SK-N-SH treated with all-trans-retinoic acid at 6 μM for 48 hours (cell line): Measurements from ENCODE around the gene CEP63.

Source experiments
- ATAC-seq: fragments of 200-7000 bp; cut with Tn5 transposase; 3 replicates; pipeline ENCODE4 v1.9.1; 2020; ENCODE audit warnings: mild to moderate bottlenecking, moderate library complexity
- ARNTL ChIP-seq: fragments of 450-650 bp; formaldehyde crosslinking; IDR thresholded peaks from 2 replicates; pipeline ENCODE4 v1.5.0; 2020; ENCODE audit warnings: low read depth, mild to moderate bottlenecking, moderate library complexity, borderline replicate concordance
- BACH2 ChIP-seq: fragments of 250-450 bp; sonication (Bioruptor Pico); IDR thresholded peaks from 2 replicates; pipeline ENCODE4 v1.9.0; 2021; ENCODE audit warnings: mild to moderate bottlenecking, borderline replicate concordance
- CREB5 ChIP-seq: fragments of 250-450 bp; sonication (Bioruptor Pico); IDR thresholded peaks from 2 replicates; pipeline ENCODE4 v1.5.1; 2020; ENCODE audit warnings: low read depth, mild to moderate bottlenecking, moderate library complexity
- CSRNP3 ChIP-seq: fragments of 250-450 bp; sonication (Bioruptor Pico); IDR thresholded peaks from 2 replicates; pipeline ENCODE4 v1.5.1; 2021; ENCODE audit warnings: mild to moderate bottlenecking, moderate library complexity
- ESRRG ChIP-seq: fragments of 250-450 bp; sonication (Bioruptor Pico); IDR thresholded peaks from 2 replicates; pipeline ENCODE4 v1.6.1; 2021; ENCODE audit warnings: mild to moderate bottlenecking
- GLIS3 ChIP-seq: fragments of 250-450 bp; sonication (Bioruptor Pico); IDR thresholded peaks from 2 replicates; pipeline ENCODE4 v1.5.0; 2020; ENCODE audit warnings: mild to moderate bottlenecking, moderate library complexity
- ISL1 ChIP-seq: fragments of 250-450 bp; sonication (Bioruptor Pico); IDR thresholded peaks from 2 replicates; pipeline ENCODE4 v2.1.2; 2022; ENCODE audit warnings: mild to moderate bottlenecking, moderate library complexity
- OSR1 ChIP-seq: fragments of 250-450 bp; sonication (Bioruptor Pico); IDR thresholded peaks from 2 replicates; pipeline ENCODE4 v1.8.0; 2022; ENCODE audit warnings: moderate library complexity, mild to moderate bottlenecking, inconsistent platforms
- PATZ1 ChIP-seq: fragments of 250-450 bp; sonication (Bioruptor Pico); IDR thresholded peaks from 2 replicates; pipeline ENCODE4 v1.8.0; 2020; ENCODE audit warnings: mild to moderate bottlenecking, moderate library complexity, borderline replicate concordance
- POU6F1 ChIP-seq: fragments of 250-450 bp; sonication (Bioruptor Pico); IDR thresholded peaks from 2 replicates; pipeline ENCODE4 v1.8.0; 2021; ENCODE audit warnings: low read depth, mild to moderate bottlenecking, moderate library complexity, borderline replicate concordance
- PPARA ChIP-seq: fragments of 250-450 bp; sonication (Bioruptor Pico); IDR thresholded peaks from 2 replicates; pipeline ENCODE4 v1.5.0; 2020; ENCODE audit warnings: mild to moderate bottlenecking, borderline replicate concordance
- RARB ChIP-seq: fragments of 250-450 bp; sonication (Bioruptor Pico); IDR thresholded peaks from 2 replicates; pipeline ENCODE4 v1.8.0; 2021; ENCODE audit warnings: mild to moderate bottlenecking, moderate library complexity
- SNAI2 ChIP-seq: fragments of 250-450 bp; sonication (Bioruptor Pico); IDR thresholded peaks from 2 replicates; pipeline ENCODE4 v1.5.0; 2020; ENCODE audit warnings: mild to moderate bottlenecking, moderate library complexity
- TCF4 ChIP-seq: fragments of 250-450 bp; sonication (Bioruptor Pico); IDR thresholded peaks from 2 replicates; pipeline ENCODE4 v1.8.0; 2021; ENCODE audit warnings: mild to moderate bottlenecking, moderate library complexity, borderline replicate concordance
- TOX ChIP-seq: fragments of 250-450 bp; sonication (Bioruptor Pico); IDR thresholded peaks from 2 replicates; pipeline ENCODE4 v1.8.0; 2021; ENCODE audit warnings: mild to moderate bottlenecking, moderate library complexity, borderline replicate concordance
- TSHZ2 ChIP-seq: fragments of 250-450 bp; sonication (Bioruptor Pico); IDR thresholded peaks from 2 replicates; pipeline ENCODE4 v1.5.0; 2020; ENCODE audit warnings: mild to moderate bottlenecking, moderate library complexity
- ZC3H10 ChIP-seq: fragments of 250-450 bp; sonication (Bioruptor Pico); IDR thresholded peaks from 2 replicates; pipeline ENCODE4 v1.5.1; 2021; ENCODE audit warnings: mild to moderate bottlenecking, moderate library complexity
- ZFP3 ChIP-seq: fragments of 250-450 bp; sonication (Bioruptor Pico); IDR thresholded peaks from 2 replicates; pipeline ENCODE4 v1.5.0; 2020; ENCODE audit warnings: mild to moderate bottlenecking, moderate library complexity
- ZFP30 ChIP-seq: fragments of 450-650 bp; formaldehyde crosslinking; IDR thresholded peaks from 2 replicates; pipeline ENCODE4 v1.5.0; 2022; ENCODE audit warnings: mild to moderate bottlenecking, moderate library complexity
- ZNF565 ChIP-seq: fragments of 450-650 bp; formaldehyde crosslinking; conservative IDR thresholded peaks from 2 replicates; pipeline ENCODE4 v1.5.0; 2020; ENCODE audit warnings: low read depth, mild to moderate bottlenecking, moderate library complexity
- ZNF70 ChIP-seq: fragments of 450-650 bp; formaldehyde crosslinking; IDR thresholded peaks from 2 replicates; pipeline ENCODE4 v1.5.0; 2020; ENCODE audit warnings: mild to moderate bottlenecking, moderate library complexity
- ZNF8 ChIP-seq: fragments of 450-650 bp; formaldehyde crosslinking; IDR thresholded peaks from 2 replicates; pipeline ENCODE4 v1.5.0; 2020; ENCODE audit warnings: mild to moderate bottlenecking, moderate library complexity

The CEP63 gene

GRCh38 chr3:134481166-134481565 lies 4.7 kb upstream of the CEP63 start:
- no peak for ATAC-seq
- TF ChIP-seq SNAI2 (CRISPR knock-in tag): no peak
- no peak for TF ChIP-seq CREB5 (CRISPR knock-in tag)
- no peak for TF ChIP-seq ZNF70 (CRISPR knock-in tag)
- no peak for TF ChIP-seq ZFP3 (CRISPR knock-in tag)
- no peak for TF ChIP-seq TOX (CRISPR knock-in tag)
- no peak for TF ChIP-seq ZC3H10
- no peak for TF ChIP-seq PATZ1 (CRISPR knock-in tag)
- TF ChIP-seq OSR1 (CRISPR knock-in tag): no peak
- TF ChIP-seq TSHZ2 (CRISPR knock-in tag): no peak
- TF ChIP-seq GLIS3 (CRISPR knock-in tag): no peak
- no peak for TF ChIP-seq ISL1 (CRISPR knock-in tag)
- no peak for TF ChIP-seq RARB (CRISPR knock-in tag)
- TF ChIP-seq TCF4: no peak
- no peak for TF ChIP-seq ZFP30 (CRISPR knock-in tag)
- no peak for TF ChIP-seq ZNF565
- no peak for TF ChIP-seq BACH2 (CRISPR knock-in tag)
- TF ChIP-seq ZNF8 (CRISPR knock-in tag): no peak
- TF ChIP-seq ARNTL (CRISPR knock-in tag): no peak
- TF ChIP-seq PPARA (CRISPR knock-in tag): no peak
- no peak for TF ChIP-seq POU6F1

GRCh38 chr3:134482622-134483021 lies 3.2 kb upstream of the CEP63 start:
- no peak for ATAC-seq
- TF ChIP-seq ISL1 (CRISPR knock-in tag): no peak
- TF ChIP-seq BACH2 (CRISPR knock-in tag): no peak
- TF ChIP-seq GLIS3 (CRISPR knock-in tag): no peak
- no peak for TF ChIP-seq ESRRG (CRISPR knock-in tag)
- TF ChIP-seq ZC3H10: no peak
- no peak for TF ChIP-seq CSRNP3 (CRISPR knock-in tag)
- TF ChIP-seq ZNF565: no peak
- TF ChIP-seq ZFP3 (CRISPR knock-in tag): no peak
- TF ChIP-seq POU6F1: no peak
